ENCODE measurements around the gene ALPG. TPM values are rescaled to one million over a fixed set of nuclear protein-coding genes. Genes with fewer than 3 reads are reported as not detected.
"Not testable (repeated sequence)": the region's sequence is repeated elsewhere in the genome, so short reads cannot be mapped to it uniquely, and the experiment has no call there.

ALPG gene
- total RNA-seq, 2 donors from 2014 or later = not detected

GRCh38 chr2:232447091-232447620 lies 40.5 kb downstream of the ALPG start:
- no peak for DNase-seq (ENCODE audit: low spot score)
- Histone ChIP-seq H3K4me3 (no peak overlapping the region), H3K27me3 (replicated peaks; ENCODE audit: insufficient read depth) (no peaks in the 10 kb centered on the region), H3K36me3 (no peaks in the 10 kb centered on the region), H3K9me3 (no peaks in the 10 kb centered on the region), H3K27ac (no peak overlapping the region), H3K4me1 (ENCODE audit: control insufficient read depth in 1 of 2, low read depth in 2 of 2) (no peaks in the 10 kb centered on the region)
- no peak for ATAC-seq (ENCODE audit: insufficient number of reproducible peaks, low FRiP score, low read depth)
- TF ChIP-seq CTCF (IDR thresholded peaks at IDR 0.05) = no peak

- no peaks in the 10 kb centered on the region for H3K27me3 ChIP-seq (replicated peaks; ENCODE audit: insufficient read depth)
- TF ChIP-seq CTCF (IDR thresholded peaks at IDR 0.05) = no peak
- no peaks in the 10 kb centered on the region for H3K4me1 ChIP-seq (ENCODE audit: control insufficient read depth in 1 of 2, low read depth in 2 of 2)
- no peak overlapping the region for H3K27ac ChIP-seq
- no peaks in the 10 kb centered on the region for H3K36me3 ChIP-seq
- ATAC-seq (ENCODE audit: insufficient number of reproducible peaks, low FRiP score, low read depth) = no peak
- no peaks in the 10 kb centered on the region for H3K9me3 ChIP-seq
- DNase-seq (ENCODE audit: low spot score) = no peak
- no peak overlapping the region for H3K4me3 ChIP-seq
These were observed 41.1 kb downstream of the ALPG start for GRCh38 chr2:232447638-232448303.

GRCh38 chr2:232448304-232448690 lies 41.7 kb downstream of the ALPG start:
- no peak for TF ChIP-seq CTCF (IDR thresholded peaks at IDR 0.05)
- Histone ChIP-seq H3K9me3 (no peaks in the 10 kb centered on the region), H3K36me3 (no peaks in the 10 kb centered on the region), H3K4me3 (no peak overlapping the region), H3K4me1 (ENCODE audit: control insufficient read depth in 1 of 2, low read depth in 2 of 2) (no peaks in the 10 kb centered on the region), H3K27ac (no peak overlapping the region), H3K27me3 (replicated peaks; ENCODE audit: insufficient read depth) (no peaks in the 10 kb centered on the region)
- DNase-seq (ENCODE audit: low spot score) = no peak
- no peak for ATAC-seq (ENCODE audit: insufficient number of reproducible peaks, low FRiP score, low read depth)

- ATAC-seq (ENCODE audit: insufficient number of reproducible peaks, low FRiP score, low read depth) (no peak), DNase-seq (ENCODE audit: low spot score) (no peak)
These were observed 43.3 kb downstream of the ALPG start for GRCh38 chr2:232449964-232450363.

GRCh38 chr2:232451645-232452044 lies 45.0 kb downstream of the ALPG start:
- not testable (repeated sequence) for H3K27me3 ChIP-seq (replicated peaks; ENCODE audit: insufficient read depth); H3K4me3 ChIP-seq; ATAC-seq (ENCODE audit: insufficient number of reproducible peaks, low FRiP score, low read depth); H3K36me3 ChIP-seq; H3K27ac ChIP-seq; H3K4me1 ChIP-seq (ENCODE audit: control insufficient read depth in 1 of 2, low read depth in 2 of 2); DNase-seq (ENCODE audit: low spot score); H3K9me3 ChIP-seq

More at GRCh38 chr2:232449964-232450363, 43.3 kb downstream of the ALPG start:
- no peak for TF ChIP-seq CTCF (IDR thresholded peaks at IDR 0.05)
- no peaks in the 10 kb centered on the region for H3K27me3 ChIP-seq (replicated peaks; ENCODE audit: insufficient read depth)
- no peak overlapping the region for H3K27ac ChIP-seq
- H3K4me1 ChIP-seq (ENCODE audit: control insufficient read depth in 1 of 2, low read depth in 2 of 2) = no peaks in the 10 kb centered on the region
- no peaks in the 10 kb centered on the region for H3K9me3 ChIP-seq
- H3K36me3 ChIP-seq = no peaks in the 10 kb centered on the region
- no peak overlapping the region for H3K4me3 ChIP-seq

GRCh38 chr2:232454630-232455029 lies 48.0 kb downstream of the ALPG start:
- no peak overlapping the region for H3K4me3 ChIP-seq
- H3K4me1 ChIP-seq (ENCODE audit: control insufficient read depth in 1 of 2, low read depth in 2 of 2) = no peaks in the 10 kb centered on the region
- no peak for ATAC-seq (ENCODE audit: insufficient number of reproducible peaks, low FRiP score, low read depth)
- no peak for DNase-seq (ENCODE audit: low spot score)
- TF ChIP-seq CTCF (IDR thresholded peaks at IDR 0.05) = no peak
- H3K27ac ChIP-seq = no peak overlapping the region
- H3K9me3 ChIP-seq = no peaks in the 10 kb centered on the region
- H3K27me3 ChIP-seq (replicated peaks; ENCODE audit: insufficient read depth) = no peaks in the 10 kb centered on the region
- no peaks in the 10 kb centered on the region for H3K36me3 ChIP-seq
